Liver (tissue), 9 donors: ENCODE measurements around the gene DUOXA2. TPM values are rescaled to one million over a fixed set of nuclear protein-coding genes. Genes with fewer than 3 reads are reported as not detected.

ENCODE experiments used
- DNase-seq: peaks from one replicate; pipeline ENCODE4 v3.0.0-alpha.2; 2017; ENCODE audit warnings: low spot score
- H3K27ac ChIP-seq, 2 donors: one replicate each; pipeline ENCODE4 v1.7.0; 2013; ENCODE audit warnings: inconsistent platforms in 2 of 2, low read length in 2 of 2, control low read depth in 1 of 2, low read depth in 1 of 2, mild to moderate bottlenecking in 1 of 2
- H3K27me3 ChIP-seq, 4 donors: one replicate each; pipeline versions ENCODE4 v1.6.1 to v1.7.0; 2013; ENCODE audit warnings: low read length in 3 of 4, inconsistent platforms in 1 of 4, mild to moderate bottlenecking in 1 of 4, moderate library complexity in 1 of 4; ENCODE audit not compliant: control insufficient read depth in 4 of 4, insufficient read depth in 4 of 4
- H3K36me3 ChIP-seq, 4 donors: one replicate each; pipeline versions ENCODE4 v1.6.1 to v1.7.0; 2013; ENCODE audit warnings: low read length in 3 of 4, mild to moderate bottlenecking in 3 of 4, low read depth in 1 of 4, moderate library complexity in 1 of 4; ENCODE audit not compliant: control insufficient read depth in 4 of 4, insufficient read depth in 3 of 4
- H3K4me1 ChIP-seq, 4 donors: one replicate each; pipeline versions ENCODE4 v1.6.1 to v1.7.0; 2013; ENCODE audit warnings: low read length in 3 of 4, mild to moderate bottlenecking in 3 of 4, moderate library complexity in 1 of 4; ENCODE audit not compliant: control insufficient read depth in 4 of 4, insufficient read depth in 4 of 4
- H3K4me3 ChIP-seq, 3 donors: one replicate each; pipeline versions ENCODE4 v1.6.1 to v1.7.0; 2013; ENCODE audit warnings: low read length in 3 of 3, control low read depth in 1 of 3, low read depth in 1 of 3, mild to moderate bottlenecking in 1 of 3
- H3K9ac ChIP-seq, 2 donors: one replicate each; pipeline ENCODE4 v1.7.0; 2013; ENCODE audit warnings: low read length in 2 of 2, mild to moderate bottlenecking in 2 of 2, moderate library complexity in 2 of 2, control low read depth in 1 of 2, low read depth in 1 of 2
- H3K9me3 ChIP-seq, 4 donors: one replicate each; pipeline versions ENCODE4 v1.6.1 to v1.7.0; 2013; ENCODE audit warnings: low read length in 3 of 4; ENCODE audit not compliant: control insufficient read depth in 4 of 4
- FOXA1 ChIP-seq: IDR thresholded peaks from 2 replicates; pipeline ENCODE4 v1.6.1; 2016; ENCODE audit warnings: antibody characterized with exemption
- FOXA2 ChIP-seq: IDR thresholded peaks from 2 replicates; pipeline ENCODE4 v1.6.1; 2016; ENCODE audit warnings: antibody characterized with exemption
- GABPA ChIP-seq, 2 donors: IDR thresholded peaks in 1 of 2; conservative IDR thresholded peaks in 1 of 2; 2 replicates each; pipeline ENCODE4 v1.6.1; 2016; ENCODE audit warnings: antibody characterized with exemption in 2 of 2, mild to moderate bottlenecking in 1 of 2, moderate library complexity in 1 of 2
- HNF4A ChIP-seq, 2 donors: conservative IDR thresholded peaks; 2 replicates each; pipeline ENCODE4 v1.6.1; 2016; ENCODE audit warnings: antibody characterized with exemption in 2 of 2, mild to moderate bottlenecking in 2 of 2
- RAD21 ChIP-seq, 2 donors: IDR thresholded peaks; 2 replicates each; pipeline ENCODE4 v1.6.1; 2016; ENCODE audit warnings: antibody characterized with exemption in 2 of 2, mild to moderate bottlenecking in 2 of 2
- REST ChIP-seq: IDR thresholded peaks from 2 replicates; pipeline ENCODE4 v1.6.1; 2016; ENCODE audit warnings: antibody characterized with exemption, mild to moderate bottlenecking
- WGBS: extraction: QIAGEN DNeasy Blood & Tissue Kit; methylation state at CpG from one replicate; pipeline ENCODE4 v1.1.7; 2013; 5-methylcytosine and 5-hydroxymethylcytosine counted together
- polyA plus RNA-seq, 2 donors: library from polyadenylated mRNA; stranded (reverse) in 1 of 2; unstranded in 1 of 2; fragments of 200-250 nt in 1 of 2; fragments of >200 nt in 1 of 2; fragmentation: Nextera tagmentation in 1 of 2; extraction: Ambion mirVana in 1 of 2; gene quantifications; one replicate each; pipeline versions ENCODE4 v1.2.1 to v1.2.3, GENCODE V29; 2013 to 2015
- total RNA-seq, 2 donors: library from RNA; depleted of rRNA; stranded (reverse); fragments of >200 nt; gene quantifications; one replicate each; pipeline ENCODE4 v1.2.3, GENCODE V29; 2014
- TF ChIP-seq, protein P1 (sequence below): IDR thresholded peaks from 2 replicates; pipeline ENCODE4 v1.6.1; 2016; ENCODE audit warnings: antibody characterized with exemption
- TF ChIP-seq, protein P2 (sequence below): IDR thresholded peaks from 2 replicates; pipeline ENCODE4 v1.6.1; 2016; ENCODE audit warnings: antibody characterized with exemption
- donor health status: healthy.
- donor health status: healthy.
- donor health status: healthy.
- donor health status: healthy.
- donor health status: healthy.

DUOXA2 gene
- total and polyA plus RNA-seq, 4 donors, result 0.07 TPM; not detected in 3

- TF ChIP-seq HNF4A (conservative IDR thresholded peaks at IDR 0.05) (peak in 1 of 2 donors; percentile 33), GABPA (IDR thresholded peaks at IDR 0.05 in 1 of 2, conservative IDR thresholded peaks at IDR 0.05 in 1 of 2) (no peak), REST (no peak)
These were observed 52.9 kb downstream of the DUOXA2 start (continued) for GRCh38 chr15:45166834-45167630.

DNA sequence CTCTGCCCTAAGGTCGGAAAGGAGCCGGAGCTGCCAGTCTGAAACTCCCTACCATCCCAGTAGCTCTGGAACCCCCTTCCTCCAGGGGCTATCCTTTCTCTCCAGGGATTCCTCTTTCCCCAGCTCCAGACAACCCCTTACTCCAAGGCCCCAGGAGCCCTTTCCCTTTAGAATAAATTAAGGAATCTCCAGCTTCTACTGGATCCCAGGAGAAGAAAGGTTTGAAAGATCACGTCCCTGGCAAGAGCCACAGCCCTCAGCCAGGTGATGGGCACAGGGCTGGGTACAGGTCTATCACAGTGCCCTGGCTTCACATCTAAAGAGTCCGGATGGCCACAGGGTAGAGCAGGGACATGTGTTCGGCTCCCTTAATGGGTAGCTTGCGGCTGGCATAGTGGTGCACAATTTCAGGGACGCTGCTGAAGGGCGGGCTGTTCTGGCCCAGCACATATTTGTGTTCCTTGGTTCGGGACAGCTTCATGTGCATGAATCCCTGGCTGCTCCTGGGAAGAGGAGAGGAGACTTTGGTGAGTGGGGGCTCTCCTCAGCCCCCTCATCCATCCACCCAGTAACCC, 53.6 kb downstream of the DUOXA2 start:
- no peak for DNase-seq
- Histone ChIP-seq H3K4me1 (peaks cover 2 to 12% (median 3%) of the 10 kb centered on the region in 4 donors), H3K36me3 (peaks cover 0 to 2% (median 2%) of the 10 kb centered on the region in 4 donors), H3K27ac (peak overlapping the region; percentile 83 to 89), H3K4me3 (peak overlapping the region in 2 of 3 donors; percentile 71), H3K9ac (peak overlapping the region in 1 of 2 donors; percentile 68), H3K27me3 (no peaks in the 10 kb centered on the region), H3K9me3 (no peaks in the 10 kb centered on the region)
- WGBS, result 69% methylated on average over 9 of the region's 9 CpGs
- TF ChIP-seq, protein P1, sequence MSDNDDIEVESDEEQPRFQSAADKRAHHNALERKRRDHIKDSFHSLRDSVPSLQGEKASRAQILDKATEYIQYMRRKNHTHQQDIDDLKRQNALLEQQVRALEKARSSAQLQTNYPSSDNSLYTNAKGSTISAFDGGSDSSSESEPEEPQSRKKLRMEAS, result no peak
- TF ChIP-seq, protein P2, sequence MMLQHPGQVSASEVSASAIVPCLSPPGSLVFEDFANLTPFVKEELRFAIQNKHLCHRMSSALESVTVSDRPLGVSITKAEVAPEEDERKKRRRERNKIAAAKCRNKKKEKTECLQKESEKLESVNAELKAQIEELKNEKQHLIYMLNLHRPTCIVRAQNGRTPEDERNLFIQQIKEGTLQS, result no peak
- TF ChIP-seq RAD21 (IDR thresholded peaks at IDR 0.05) (no peak), FOXA2 (no peak), FOXA1 (no peak)

Other genes with a start within 250 kb of the DUOXA2 start
- not detected for gene TERB2, start 157.6 kb upstream of the DUOXA2 start, total RNA-seq
- gene TERB2, start 157.6 kb upstream of the DUOXA2 start, polyA plus RNA-seq, result under 1 TPM in 1 of 2 donors, not detected in 1; 0.08 TPM
- gene SORD, start 91.1 kb upstream of the DUOXA2 start, total RNA-seq, result 100 to 1,000 TPM in 1 of 2 donors, 10 to 100 TPM in 1; 75.5 to 165 TPM
- gene SORD, start 91.1 kb upstream of the DUOXA2 start, polyA plus RNA-seq, result 100 to 1,000 TPM; 168 to 169 TPM
- gene DUOX2, start 154 bp upstream of the DUOXA2 start, total RNA-seq, result under 1 TPM in 1 of 2 donors, not detected in 1; 0.08 TPM
- gene DUOX2, start 154 bp upstream of the DUOXA2 start, polyA plus RNA-seq, result under 1 TPM in 1 of 2 donors, not detected in 1; 0.06 TPM
- not detected for gene DUOXA1, start 15.6 kb downstream of the DUOXA2 start, total RNA-seq
- gene DUOXA1, start 15.6 kb downstream of the DUOXA2 start, polyA plus RNA-seq, result under 1 TPM in 1 of 2 donors, not detected in 1; 0.02 TPM
- gene DUOX1, start 15.7 kb downstream of the DUOXA2 start, total RNA-seq, result under 1 TPM in 1 of 2 donors, not detected in 1; 0.08 TPM
- under 1 TPM; 0.02 to 0.94 TPM for gene DUOX1, start 15.7 kb downstream of the DUOXA2 start, polyA plus RNA-seq
- gene SHF, start 73.6 kb downstream of the DUOXA2 start, total RNA-seq, result 10 to 100 TPM in 1 of 2 donors, 1 to 10 TPM in 1; 5.0 to 15.2 TPM
- gene SHF, start 73.6 kb downstream of the DUOXA2 start, polyA plus RNA-seq, result 10 to 100 TPM in 1 of 2 donors, 1 to 10 TPM in 1; 4.7 to 15.7 TPM
- gene SLC28A2, start 137.9 kb downstream of the DUOXA2 start, total RNA-seq, result under 1 TPM; under 0.01 to 0.19 TPM
- gene SLC28A2, start 137.9 kb downstream of the DUOXA2 start, polyA plus RNA-seq, result under 1 TPM in 1 of 2 donors, not detected in 1; 0.02 TPM